Measurements from ENCODE around the gene GBX1.

GRCh38 chr7:151128716-151129115 is 38.8 kb downstream of the GBX1 start:
- TF ChIP-seq CTCF (IDR thresholded peaks at IDR 0.05; ENCODE audit: poor library complexity, severe bottlenecking) (no peak), POLR2AphosphoS5 (IDR thresholded peaks at IDR 0.05) (no peak), RAD21 (conservative IDR thresholded peaks at IDR 0.05) (no peak), EZH2 (IDR thresholded peaks at IDR 0.05; ENCODE audit: borderline replicate concordance, insufficient read depth, low read length, poor library complexity, severe bottlenecking) (no peak), EP300 (conservative IDR thresholded peaks at IDR 0.05; ENCODE audit: poor library complexity, severe bottlenecking) (no peak), REST (IDR thresholded peaks at IDR 0.05; ENCODE audit: borderline replicate concordance) (no peak), TAF1 (IDR thresholded peaks at IDR 0.05; ENCODE audit: low read depth) (no peak), MXI1 (conservative IDR thresholded peaks at IDR 0.05; ENCODE audit: poor library complexity, severe bottlenecking) (no peak), SMC3 (conservative IDR thresholded peaks at IDR 0.05; ENCODE audit: poor library complexity) (no peak)

Measured in neural cell (in vitro differentiated cells).